ENCODE results near the gene AGTRAP. TPM values are rescaled to one million over a fixed set of nuclear protein-coding genes. Genes with fewer than 3 reads are reported as not detected.

AGTRAP gene
- total and polyA plus RNA-seq, 3 donors from 2014 or later, result 49.2 to 75.3 (median 64.1) TPM

DNA sequence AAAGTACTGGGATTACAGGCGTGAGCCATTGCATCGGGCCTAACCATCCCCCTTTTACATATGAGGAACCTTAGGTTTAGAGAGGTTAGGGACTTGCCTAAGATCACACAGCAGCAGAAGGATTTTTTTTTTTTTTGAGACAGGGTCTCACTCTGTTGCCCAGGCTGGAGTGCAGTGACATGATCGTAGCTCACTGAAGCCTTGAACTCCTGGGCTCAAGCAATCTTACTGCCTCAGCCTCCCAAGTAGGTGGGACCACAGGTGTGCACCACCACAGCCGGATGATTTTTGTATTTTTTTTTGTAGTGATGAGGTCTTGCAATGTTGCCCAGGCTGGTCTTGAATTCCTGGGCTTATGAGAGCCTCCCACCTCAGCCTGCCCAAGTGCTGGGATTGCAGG, 23.9 kb downstream of the AGTRAP start:
- no peak overlapping the region for H3K4me3 ChIP-seq
- DNase-seq, result no peak
- no peaks in the 10 kb centered on the region for H3K27me3 ChIP-seq
- intact Hi-C loops (cut with DNase I; ENCODE audit: low total_unique reads), result no loop called here
- H3K27ac ChIP-seq, result no peak overlapping the region
- no peaks in the 10 kb centered on the region for H3K36me3 ChIP-seq (ENCODE audit: low read depth, missing control alignments)
- no peaks in the 10 kb centered on the region for H3K4me1 ChIP-seq
- WGBS, 2 donors, result 87 to 91% methylated on average over 3 to 4 of the region's 4 CpGs
- TF ChIP-seq POLR2A (IDR thresholded peaks at IDR 0.05), result no peak
- TF ChIP-seq, protein P1, sequence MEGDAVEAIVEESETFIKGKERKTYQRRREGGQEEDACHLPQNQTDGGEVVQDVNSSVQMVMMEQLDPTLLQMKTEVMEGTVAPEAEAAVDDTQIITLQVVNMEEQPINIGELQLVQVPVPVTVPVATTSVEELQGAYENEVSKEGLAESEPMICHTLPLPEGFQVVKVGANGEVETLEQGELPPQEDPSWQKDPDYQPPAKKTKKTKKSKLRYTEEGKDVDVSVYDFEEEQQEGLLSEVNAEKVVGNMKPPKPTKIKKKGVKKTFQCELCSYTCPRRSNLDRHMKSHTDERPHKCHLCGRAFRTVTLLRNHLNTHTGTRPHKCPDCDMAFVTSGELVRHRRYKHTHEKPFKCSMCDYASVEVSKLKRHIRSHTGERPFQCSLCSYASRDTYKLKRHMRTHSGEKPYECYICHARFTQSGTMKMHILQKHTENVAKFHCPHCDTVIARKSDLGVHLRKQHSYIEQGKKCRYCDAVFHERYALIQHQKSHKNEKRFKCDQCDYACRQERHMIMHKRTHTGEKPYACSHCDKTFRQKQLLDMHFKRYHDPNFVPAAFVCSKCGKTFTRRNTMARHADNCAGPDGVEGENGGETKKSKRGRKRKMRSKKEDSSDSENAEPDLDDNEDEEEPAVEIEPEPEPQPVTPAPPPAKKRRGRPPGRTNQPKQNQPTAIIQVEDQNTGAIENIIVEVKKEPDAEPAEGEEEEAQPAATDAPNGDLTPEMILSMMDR (IDR thresholded peaks at IDR 0.05), result no peak
- no peaks in the 10 kb centered on the region for H3K9me3 ChIP-seq

DNA sequence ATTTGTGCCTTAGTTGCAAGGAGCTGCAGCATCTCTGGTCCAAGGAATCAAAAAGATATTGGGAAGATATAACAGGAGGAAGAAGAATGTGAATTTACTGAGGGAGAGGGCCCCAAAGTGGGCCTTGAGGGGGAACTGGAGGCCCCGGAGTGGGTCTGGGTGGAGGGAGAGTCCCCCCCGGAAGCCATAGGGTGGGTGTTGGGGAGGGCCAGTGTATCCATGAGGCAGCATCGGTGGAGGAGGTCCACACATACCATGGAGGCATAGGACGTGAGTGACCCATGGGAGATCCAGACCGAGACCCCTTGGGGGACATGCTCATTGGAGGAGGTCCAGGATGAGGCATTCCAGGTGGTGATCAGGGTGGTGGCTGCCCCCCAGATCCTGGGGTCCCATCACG, 25.3 kb downstream of the AGTRAP start:
- TF ChIP-seq, protein P1 (IDR thresholded peaks at IDR 0.05), result no peak
- TF ChIP-seq POLR2A (IDR thresholded peaks at IDR 0.05), result no peak

DNA sequence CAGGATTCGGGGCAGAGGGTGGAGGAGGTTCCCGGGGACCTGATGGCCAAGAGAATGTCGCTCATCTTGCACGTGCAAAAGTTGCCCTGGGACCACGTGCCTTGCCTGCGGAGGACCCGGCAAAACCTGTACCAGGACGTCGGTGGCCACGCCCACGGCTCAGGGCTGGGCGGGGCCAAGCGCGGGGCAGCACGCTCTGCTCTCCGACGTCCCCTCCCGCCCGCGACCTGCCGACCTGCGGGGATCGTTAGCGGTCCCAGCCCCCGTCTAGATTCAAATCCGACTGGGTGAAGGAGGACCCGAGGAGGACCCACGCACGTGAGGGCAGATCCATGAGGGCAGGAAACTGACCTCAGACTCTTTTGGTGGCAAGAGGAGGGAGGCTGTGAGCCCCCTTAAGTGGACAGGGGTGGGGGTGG, 26.1 kb downstream of the AGTRAP start, which contains the start of gene C1orf167:
Gene C1orf167 (plus strand): TSS at position 206 of the 419 bp plus-strand sequence. CDS start 2,208 bp downstream, outside the sequence.
- Histone ChIP-seq H3K9me3 (no peaks in the 10 kb centered on the region), H3K27me3 (no peaks in the 10 kb centered on the region), H3K27ac (no peak within 1 kb of the TSS), H3K4me1 (no peaks in the 10 kb centered on the region), H3K4me3 (peak within 1 kb of the TSS; percentile 33 to 39), H3K36me3 (ENCODE audit: low read depth, missing control alignments) (no peaks in the 10 kb centered on the region)
- WGBS, 2 donors, result 2 to 6% methylated on average over 7 to 29 of the region's 29 CpGs
- TF ChIP-seq, protein P1 (IDR thresholded peaks at IDR 0.05), result no peak
- TF ChIP-seq POLR2A (IDR thresholded peaks at IDR 0.05), result no peak
- DNase-seq, result peak; percentile 55
- intact Hi-C loops (cut with DNase I; ENCODE audit: low total_unique reads), result no loop called here

More for the DNA sequence above, 25.3 kb downstream of the AGTRAP start:
- Histone ChIP-seq H3K4me1 (no peaks in the 10 kb centered on the region), H3K9me3 (no peaks in the 10 kb centered on the region), H3K36me3 (ENCODE audit: low read depth, missing control alignments) (no peaks in the 10 kb centered on the region), H3K4me3 (no peak overlapping the region), H3K27me3 (no peaks in the 10 kb centered on the region), H3K27ac (no peak overlapping the region)
- no peak for DNase-seq
- 56 to 70% methylated on average over 5 to 6 of the region's 6 CpGs for whole genome bisulfite sequencing, 2 donors
- intact Hi-C loops (cut with DNase I; ENCODE audit: low total_unique reads), result no loop called here

DNA sequence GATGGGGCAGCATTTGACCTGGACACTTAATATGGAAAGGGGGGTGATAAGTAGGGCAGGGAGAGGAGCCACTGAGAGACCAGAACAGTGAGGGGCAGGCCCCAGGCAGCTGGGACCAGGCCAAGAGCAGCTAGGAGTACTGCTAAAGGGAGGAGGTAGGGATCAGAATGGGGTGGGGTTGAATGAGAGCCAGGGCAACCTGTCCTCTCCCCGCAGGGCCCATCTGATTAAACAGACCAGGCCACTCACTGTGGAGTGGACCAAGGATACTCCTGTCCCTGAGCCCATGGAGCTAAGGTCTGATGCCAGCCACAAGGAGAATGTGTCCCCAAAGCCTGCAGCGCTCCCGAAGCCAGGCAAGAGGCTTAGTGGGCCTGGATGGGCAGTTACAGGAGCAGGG, 28.2 kb downstream of the AGTRAP start:
- no peaks in the 10 kb centered on the region for H3K36me3 ChIP-seq (ENCODE audit: low read depth, missing control alignments)

More for the DNA sequence above, 28.2 kb downstream of the AGTRAP start:
- H3K4me3 ChIP-seq, result no peak overlapping the region
- no peaks in the 10 kb centered on the region for H3K9me3 ChIP-seq
- H3K4me1 ChIP-seq, result peaks cover 8% of the 10 kb centered on the region
- no peak for TF ChIP-seq POLR2A (IDR thresholded peaks at IDR 0.05)
- TF ChIP-seq, protein P1 (IDR thresholded peaks at IDR 0.05), result no peak
- H3K27ac ChIP-seq, result no peak overlapping the region
- WGBS, 2 donors, result 70 to 74% methylated on average over 2 to 3 of the region's 3 CpGs
- DNase-seq, result no peak
- H3K27me3 ChIP-seq, result no peaks in the 10 kb centered on the region
- intact Hi-C loops (cut with DNase I; ENCODE audit: low total_unique reads), result no loop called here
